ENCODE data around the gene OTOP2.

The OTOP2 gene

DNA sequence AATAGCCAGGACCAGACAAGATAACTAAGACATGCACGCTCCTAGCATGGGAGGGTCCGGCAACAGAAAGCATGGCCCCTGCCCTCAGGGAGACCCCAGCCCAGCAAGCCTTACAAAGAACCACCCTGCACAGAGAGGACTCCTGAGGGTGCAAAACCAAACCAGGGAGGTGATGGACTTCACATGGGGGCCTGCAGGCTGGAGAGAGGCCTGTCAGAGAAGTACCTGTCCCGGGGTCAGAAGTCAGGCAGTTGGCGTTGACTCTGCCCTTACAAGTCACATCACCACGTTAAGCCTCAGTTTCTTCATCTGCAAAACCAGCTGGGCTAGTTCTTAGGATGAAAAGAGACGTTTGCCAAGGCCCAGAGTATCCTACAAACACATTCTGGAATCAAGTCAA is 4.7 kb downstream of the OTOP2 start:
- no peak for DNase-seq

DNA sequence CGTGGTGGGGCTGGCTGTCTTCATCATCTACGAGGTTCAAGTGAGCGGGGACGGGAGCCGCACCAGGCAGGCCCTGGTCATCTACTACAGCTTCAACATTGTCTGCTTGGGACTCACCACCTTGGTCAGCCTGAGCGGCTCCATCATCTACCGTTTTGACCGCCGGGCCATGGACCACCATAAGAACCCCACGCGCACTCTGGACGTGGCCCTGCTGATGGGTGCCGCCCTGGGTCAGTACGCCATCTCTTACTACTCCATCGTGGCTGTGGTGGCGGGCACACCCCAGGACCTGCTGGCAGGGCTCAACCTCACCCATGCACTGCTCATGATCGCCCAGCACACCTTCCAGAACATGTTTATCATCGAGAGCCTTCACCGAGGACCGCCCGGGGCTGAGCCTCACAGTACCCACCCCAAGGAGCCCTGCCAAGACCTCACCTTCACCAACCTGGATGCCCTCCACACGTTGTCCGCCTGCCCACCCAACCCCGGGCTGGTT is 6.5 kb downstream of the OTOP2 start:
- no peak for DNase-seq

- no peak for DNase-seq
Observed at GRCh38 chr17:74935048-74935447, 11.0 kb downstream of the OTOP2 start.

- DNase-seq: no peak
Observed at GRCh38 chr17:74935585-74936469, 11.8 kb downstream of the OTOP2 start, which contains the start of gene OTOP3. Gene OTOP3 (plus strand): TSS chr17:74935898. CDS start chr17:74935922, 24 bp downstream.

DNA sequence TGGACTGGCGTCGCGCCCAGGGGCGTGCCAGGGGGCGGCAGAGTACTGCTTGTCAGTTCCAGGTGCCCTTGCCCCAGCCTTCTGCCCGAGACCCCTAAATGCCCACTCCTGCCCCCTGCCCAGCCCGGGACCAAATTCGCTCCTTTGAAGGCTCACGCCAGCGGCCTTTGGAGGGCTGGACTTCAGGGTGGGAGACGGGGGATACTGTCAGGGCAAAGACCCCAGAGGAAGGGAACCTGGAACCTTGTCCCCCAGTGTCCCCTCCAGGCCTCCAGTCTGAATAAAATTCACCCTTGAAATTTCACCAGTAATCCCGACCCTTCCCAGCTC is 12.4 kb downstream of the OTOP2 start:
- DNase-seq: no peak

- no peak for DNase-seq
Observed at GRCh38 chr17:74937064-74938051, 13.3 kb downstream of the OTOP2 start.

GRCh38 chr17:74938194-74938950 is 14.3 kb downstream of the OTOP2 start:
- DNase-seq: no peak

- no peak for DNase-seq
Observed at GRCh38 chr17:74939534-74939933, 15.5 kb downstream of the OTOP2 start.

- DNase-seq: no peak
Observed at GRCh38 chr17:74941128-74941725, 17.2 kb downstream of the OTOP2 start.

DNA sequence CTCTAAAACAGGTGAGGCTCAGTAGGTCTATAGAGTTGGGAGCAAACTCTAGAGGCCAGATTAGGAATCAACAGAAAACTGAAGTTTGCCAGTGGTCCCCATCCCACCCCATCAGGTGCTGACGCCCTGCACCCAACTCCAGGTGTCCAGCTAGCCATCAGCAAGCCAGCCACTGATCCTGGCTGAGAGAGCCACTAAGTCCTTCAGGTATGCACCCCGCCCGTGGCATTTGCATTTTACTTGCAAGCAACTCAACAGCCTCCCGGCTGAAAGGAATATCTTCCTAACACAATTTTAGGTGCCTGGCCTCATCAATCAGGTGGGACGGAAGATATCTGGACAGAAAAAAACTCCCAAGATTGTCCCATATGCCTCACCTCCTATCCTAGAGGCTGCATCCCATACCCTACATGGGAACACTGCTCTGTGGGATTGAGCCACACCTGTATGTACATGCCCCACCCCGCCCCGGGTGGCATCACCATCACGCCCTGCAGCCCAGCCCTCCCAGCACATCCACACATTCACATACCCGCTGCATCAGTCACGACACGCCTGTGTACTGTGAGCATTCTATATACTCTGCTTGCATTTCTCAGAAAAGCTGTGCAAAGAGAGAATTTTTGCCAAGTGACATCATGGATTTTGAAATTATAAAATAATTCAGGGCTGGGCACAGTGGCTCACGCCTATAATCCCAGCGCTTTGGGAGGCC is 19.9 kb downstream of the OTOP2 start:
- DNase-seq: no peak

GRCh38 chr17:74945543-74945942 is 21.5 kb downstream of the OTOP2 start:
- peak; percentile 16 for DNase-seq

DNA sequence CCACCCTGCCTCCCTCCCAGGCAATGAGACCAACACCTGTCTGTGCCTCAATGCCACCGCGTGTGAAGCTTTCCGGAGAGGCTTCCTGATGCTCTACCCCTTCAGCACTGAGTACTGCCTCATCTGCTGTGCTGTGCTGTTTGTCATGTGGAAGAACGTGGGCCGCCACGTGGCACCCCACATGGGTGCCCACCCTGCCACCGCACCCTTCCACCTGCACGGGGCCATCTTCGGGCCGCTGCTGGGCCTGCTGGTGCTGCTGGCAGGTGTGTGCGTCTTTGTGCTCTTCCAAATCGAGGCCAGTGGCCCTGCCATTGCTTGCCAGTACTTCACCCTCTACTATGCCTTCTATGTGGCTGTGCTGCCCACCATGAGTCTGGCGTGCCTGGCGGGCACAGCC is 22.6 kb downstream of the OTOP2 start:
- DNase-seq: no peak

DNA sequence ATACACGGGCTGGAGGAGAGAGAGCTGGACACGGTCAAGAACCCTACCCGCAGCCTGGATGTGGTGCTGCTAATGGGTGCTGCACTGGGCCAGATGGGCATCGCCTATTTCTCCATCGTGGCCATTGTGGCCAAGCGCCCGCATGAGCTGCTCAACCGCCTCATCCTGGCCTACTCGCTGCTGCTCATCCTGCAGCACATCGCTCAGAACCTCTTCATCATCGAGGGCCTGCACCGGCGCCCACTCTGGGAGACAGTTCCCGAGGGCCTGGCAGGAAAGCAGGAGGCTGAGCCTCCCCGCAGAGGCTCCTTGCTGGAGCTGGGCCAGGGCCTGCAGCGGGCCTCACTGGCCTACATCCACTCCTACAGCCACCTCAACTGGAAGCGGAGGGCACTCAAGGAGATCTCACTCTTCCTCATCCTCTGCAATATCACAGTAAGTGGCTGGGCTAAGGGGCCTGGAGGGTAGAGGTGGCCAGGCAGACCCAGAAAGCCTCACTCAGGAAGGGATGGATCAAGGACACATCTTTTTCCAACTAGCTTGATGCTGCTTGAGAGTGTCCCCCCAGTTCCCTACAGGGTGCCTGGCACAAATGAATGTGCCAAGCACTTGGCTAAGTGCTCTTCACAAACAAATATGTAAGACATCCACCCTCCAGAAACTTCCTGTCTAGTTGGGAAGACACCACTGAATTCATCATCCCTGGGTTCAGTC is 23.1 kb downstream of the OTOP2 start:
- no peak for DNase-seq

- no peak for DNase-seq
Observed at GRCh38 chr17:74949455-74950115, 25.5 kb downstream of the OTOP2 start.

- DNase-seq: no peak
Observed at GRCh38 chr17:74950207-74950606, 26.1 kb downstream of the OTOP2 start.

DNA sequence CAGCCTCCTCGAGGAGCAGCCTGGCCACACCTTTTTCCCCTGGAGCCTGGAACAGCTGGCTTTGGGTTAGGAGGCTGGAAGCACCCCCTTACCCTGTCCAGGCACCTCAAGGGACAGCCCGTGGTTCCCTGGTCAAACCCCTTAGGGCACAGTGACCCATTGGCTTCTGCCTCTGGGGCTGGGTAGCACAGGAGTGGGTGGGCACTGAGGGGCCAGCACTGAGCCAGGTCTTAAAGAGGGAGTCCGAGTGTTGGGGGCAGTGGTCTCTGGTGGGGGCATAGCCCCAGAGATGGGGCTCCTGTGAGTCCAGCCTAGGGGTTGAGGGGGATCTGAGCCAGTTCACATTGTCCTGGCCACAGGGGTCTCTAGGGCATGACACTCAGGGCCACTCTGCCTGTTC is 27.0 kb downstream of the OTOP2 start:
- no peak for DNase-seq

DNA sequence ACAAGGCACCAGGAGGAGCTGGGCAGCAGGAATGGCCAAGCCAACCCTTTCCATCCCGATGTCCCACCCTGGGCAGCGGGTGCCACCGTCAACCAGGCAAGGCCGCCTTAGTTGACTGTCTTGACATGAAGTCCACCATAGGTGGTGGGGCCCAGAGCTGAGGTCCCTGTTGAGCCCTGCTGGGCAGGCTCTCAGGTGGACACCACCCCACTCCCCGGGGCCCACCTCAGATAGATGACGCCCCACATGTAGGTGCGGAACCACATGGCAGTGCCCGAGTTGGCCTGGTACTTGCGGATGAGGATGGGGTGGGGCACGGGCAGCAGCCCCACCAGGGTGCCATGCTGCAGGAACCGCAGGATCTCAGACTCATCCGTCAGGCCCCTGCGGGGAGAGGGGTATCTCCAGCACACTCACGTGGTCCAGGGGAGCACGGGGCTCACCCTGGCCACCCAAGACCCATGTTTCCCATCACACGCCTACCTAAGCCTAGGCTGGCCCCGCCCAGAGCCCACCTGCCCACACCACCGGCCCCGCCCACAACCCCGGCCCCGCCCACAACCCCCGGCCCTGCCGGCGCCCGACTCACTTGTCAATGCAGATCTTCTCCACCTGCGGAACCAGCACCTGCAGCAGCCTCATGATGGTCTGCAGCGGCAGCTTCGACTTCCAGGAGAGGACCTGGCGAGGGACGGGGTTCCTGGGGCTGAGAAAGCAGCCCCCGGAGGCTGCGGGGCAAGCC is 27.8 kb downstream of the OTOP2 start:
- no peak for DNase-seq

GRCh38 chr17:74952431-74953133 is 28.5 kb downstream of the OTOP2 start:
- no peak for DNase-seq

DNA sequence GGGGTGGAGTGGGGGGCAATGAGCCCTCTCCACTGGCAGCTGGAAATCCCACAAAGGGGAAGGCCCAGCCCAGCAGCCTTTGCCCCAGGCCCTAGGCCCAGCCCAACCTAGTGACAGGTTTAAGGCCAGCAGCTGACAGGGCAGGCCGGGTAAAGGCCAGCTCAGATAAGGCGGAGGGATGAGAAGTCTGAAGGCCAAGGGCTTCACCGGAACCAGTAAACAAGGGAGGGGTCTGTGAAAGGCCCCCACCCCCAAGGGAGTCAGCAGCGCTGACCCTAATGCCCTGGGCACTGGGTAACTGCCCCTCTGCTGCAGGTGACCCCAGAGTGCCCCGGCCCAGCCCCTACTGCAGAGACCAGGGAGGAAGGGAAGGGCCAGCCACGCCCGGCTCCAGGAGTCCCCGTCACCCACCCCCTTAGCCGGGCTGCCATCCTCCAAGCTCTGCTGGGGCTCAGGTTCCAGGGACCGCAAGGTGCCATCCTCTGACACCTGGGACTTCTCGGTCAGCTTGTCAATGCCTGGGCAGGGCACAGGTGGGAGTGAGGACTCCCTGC is 29.1 kb downstream of the OTOP2 start:
- no peak for DNase-seq

Data from suppressor macrophage treated with lipopolysaccharide for 4 hours (primary cell).